Measurements from ENCODE around the gene SMAD3.

GRCh38 chr15:67064607-67065530 is 533 bp upstream of the SMAD3 start:
- TF ChIP-seq POLR2A (IDR thresholded peaks at IDR 0.05) = peak in 1 of 3 donors; percentile 5
- TF ChIP-seq, protein P1, sequence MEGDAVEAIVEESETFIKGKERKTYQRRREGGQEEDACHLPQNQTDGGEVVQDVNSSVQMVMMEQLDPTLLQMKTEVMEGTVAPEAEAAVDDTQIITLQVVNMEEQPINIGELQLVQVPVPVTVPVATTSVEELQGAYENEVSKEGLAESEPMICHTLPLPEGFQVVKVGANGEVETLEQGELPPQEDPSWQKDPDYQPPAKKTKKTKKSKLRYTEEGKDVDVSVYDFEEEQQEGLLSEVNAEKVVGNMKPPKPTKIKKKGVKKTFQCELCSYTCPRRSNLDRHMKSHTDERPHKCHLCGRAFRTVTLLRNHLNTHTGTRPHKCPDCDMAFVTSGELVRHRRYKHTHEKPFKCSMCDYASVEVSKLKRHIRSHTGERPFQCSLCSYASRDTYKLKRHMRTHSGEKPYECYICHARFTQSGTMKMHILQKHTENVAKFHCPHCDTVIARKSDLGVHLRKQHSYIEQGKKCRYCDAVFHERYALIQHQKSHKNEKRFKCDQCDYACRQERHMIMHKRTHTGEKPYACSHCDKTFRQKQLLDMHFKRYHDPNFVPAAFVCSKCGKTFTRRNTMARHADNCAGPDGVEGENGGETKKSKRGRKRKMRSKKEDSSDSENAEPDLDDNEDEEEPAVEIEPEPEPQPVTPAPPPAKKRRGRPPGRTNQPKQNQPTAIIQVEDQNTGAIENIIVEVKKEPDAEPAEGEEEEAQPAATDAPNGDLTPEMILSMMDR (IDR thresholded peaks at IDR 0.05) = no peak

Measured in body of pancreas (tissue), 4 donors.